A673 (cell line): ENCODE data around the gene MAGI3. TPM values are rescaled to one million over a fixed set of nuclear protein-coding genes. Genes with fewer than 3 reads are reported as not detected.
"Not testable (repeated sequence)": the region's sequence is repeated elsewhere in the genome, so short reads cannot be mapped to it uniquely, and the experiment has no call there.

Experiments used
- BruUV-seq: library from RNA; stranded (reverse); fragments of 400-500 nt; replicated peaks from 2 replicates; lab custom pipeline; 2021; lab: Mats Ljungman, UMichigan
- CTCF ChIA-PET: fragments of 300-600 bp; sonication (Branson Sonifier 250); formaldehyde crosslinking; loops from one replicate; lab custom pipeline; 2022; ENCODE audit warnings: antibody characterized with exemption; lab: Charles Lee
- POLR2A ChIA-PET: fragments of 300-600 bp; sonication (Branson Sonifier 250); formaldehyde crosslinking; loops from one replicate; lab custom pipeline; 2022; ENCODE audit warnings: antibody characterized with exemption; ENCODE audit not compliant: low non-redundant PET; lab: Charles Lee
- DNase-seq: peaks from one replicate; pipeline ENCODE4 v3.0.0-alpha.2; 2015; ENCODE audit warnings: low spot score
- H3K27ac ChIP-seq: fragments of 200-600 bp; sonication (generic); 2 replicates; pipeline ENCODE4 v1.5.1; 2016; ENCODE audit warnings: mixed run types, low read depth, mild to moderate bottlenecking, mixed read lengths, antibody characterized with exemption, low read length; ENCODE audit not compliant: poor library complexity, severe bottlenecking
- H3K27me3 ChIP-seq: fragments of 200-600 bp; sonication (generic); replicated peaks from 2 replicates; pipeline ENCODE4 v1.6.1; 2017; ENCODE audit warnings: mixed run types, low read depth, mild to moderate bottlenecking, mixed read lengths, antibody characterized with exemption, low read length; ENCODE audit not compliant: insufficient read depth, poor library complexity
- H3K36me3 ChIP-seq: fragments of 200-600 bp; sonication (generic); 2 replicates; pipeline ENCODE4 v1.6.1; 2016; ENCODE audit warnings: mixed run types, mild to moderate bottlenecking, mixed read lengths, antibody characterized with exemption, low read length; ENCODE audit not compliant: insufficient read depth, poor library complexity, severe bottlenecking
- H3K4me1 ChIP-seq: fragments of 200-600 bp; sonication (generic); 2 replicates; pipeline ENCODE4 v1.6.1; 2017; ENCODE audit warnings: mixed run types, mild to moderate bottlenecking, mixed read lengths, antibody characterized with exemption, low read length; ENCODE audit not compliant: insufficient read depth, poor library complexity, severe bottlenecking
- H3K4me3 ChIP-seq: fragments of 200-600 bp; sonication (generic); 2 replicates; pipeline ENCODE4 v1.5.1; 2016; ENCODE audit warnings: low read depth, mixed run types, mild to moderate bottlenecking, mixed read lengths, low read length; ENCODE audit not compliant: poor library complexity, severe bottlenecking
- H3K9me3 ChIP-seq: fragments of 200-600 bp; sonication (generic); 2 replicates; pipeline ENCODE4 v1.6.1; 2016; ENCODE audit warnings: mixed run types, low read depth, mild to moderate bottlenecking, mixed read lengths, antibody characterized with exemption, low read length; ENCODE audit not compliant: poor library complexity, severe bottlenecking
- CTCF ChIP-seq: fragments of 300-800, 200-600 bp; sonication (generic); conservative IDR thresholded peaks from 2 replicates; pipeline ENCODE4 v1.5.1; 2017; ENCODE audit warnings: low read depth, mild to moderate bottlenecking, antibody characterized with exemption, low read length, moderate library complexity, mixed read lengths
- EZH2 ChIP-seq: fragments of 200-600 bp; sonication (generic); IDR thresholded peaks from 2 replicates; pipeline ENCODE4 v1.6.1; 2017; ENCODE audit warnings: borderline replicate concordance, low read depth, mild to moderate bottlenecking, mixed read lengths, antibody characterized with exemption, low read length; ENCODE audit not compliant: poor library complexity, severe bottlenecking
- intact Hi-C: fragments of 100-400 bp; cut with micrococcal nuclease; formaldehyde crosslinking; loops from one replicate; pipeline ENCODE4 v1.10.0; 2022; ENCODE audit not compliant: unreplicated experiment
- total RNA-seq: library from RNA; stranded (reverse); gene quantifications from 2 replicates; pipeline ENCODE4 v1.2.3, GENCODE V29; 2021

The MAGI3 gene
- total RNA-seq, 1 experiment from 2014 or later = 5.1 TPM

GRCh38 chr1:113415310-113416070 lies 25.2 kb downstream of the MAGI3 start:
- intact Hi-C loops = no loop called here
- no TSS peak for BruUV-seq
- TF ChIP-seq CTCF (no peak), EZH2 (no peak)
- H3K9me3 ChIP-seq = no peaks in the 10 kb centered on the region
- H3K27me3 ChIP-seq = no peaks in the 10 kb centered on the region
- no peaks in the 10 kb centered on the region for H3K36me3 ChIP-seq
- CTCF ChIA-PET = no interaction called here
- H3K4me3 ChIP-seq = no peak overlapping the region
- no peak overlapping the region for H3K27ac ChIP-seq
- DNase-seq = peak; percentile 43
- no peaks in the 10 kb centered on the region for H3K4me1 ChIP-seq
- POLR2A ChIA-PET = no interaction called here

GRCh38 chr1:113416071-113416470 lies 25.8 kb downstream of the MAGI3 start:
- H3K27ac ChIP-seq, H3K27me3 ChIP-seq, H3K4me1 ChIP-seq, DNase-seq, H3K9me3 ChIP-seq, CTCF ChIA-PET, intact Hi-C loops, H3K4me3 ChIP-seq, H3K36me3 ChIP-seq, BruUV-seq, POLR2A ChIA-PET: not testable (repeated sequence)

- Histone ChIP-seq H3K9me3 (no peaks in the 10 kb centered on the region), H3K36me3 (no peaks in the 10 kb centered on the region), H3K27ac (no peak overlapping the region), H3K27me3 (no peaks in the 10 kb centered on the region), H3K4me3 (no peak overlapping the region), H3K4me1 (no peaks in the 10 kb centered on the region)
- BruUV-seq = no TSS peak
- TF ChIP-seq EZH2 = no peak
- no peak for TF ChIP-seq CTCF
- ChIA-PET POLR2A (interaction anchor here (0.5 kb wide), 1 partner anchor 433 kb away, joined by 3 read pairs; no protein-coding TSS in a partner anchor), CTCF (no interaction called here)
- intact Hi-C loops = no loop called here
- peak; percentile 22 for DNase-seq
These were observed 26.2 kb downstream of the MAGI3 start for GRCh38 chr1:113416496-113416895.
